ENCODE measurements around the gene ATG7.
A peak's percentile ranks its signal among the peaks of the same experiment; 100 is the strongest.

The ATG7 gene

GRCh38 chr3:11226042-11226370, 46.2 kb upstream of the ATG7 start:
- TF ChIP-seq RARB (CRISPR knock-in tag; IDR thresholded peaks at IDR 0.05) (no peak), ZFP3 (CRISPR knock-in tag; IDR thresholded peaks at IDR 0.05) (no peak), CSRNP3 (CRISPR knock-in tag; IDR thresholded peaks at IDR 0.05) (no peak), ESRRG (CRISPR knock-in tag; IDR thresholded peaks at IDR 0.05) (no peak), TCF4 (CRISPR knock-in tag; IDR thresholded peaks at IDR 0.05; ENCODE audit: borderline replicate concordance) (no peak), ARNTL (CRISPR knock-in tag; IDR thresholded peaks at IDR 0.05; ENCODE audit: borderline replicate concordance, low read depth) (no peak), ZNF8 (CRISPR knock-in tag; IDR thresholded peaks at IDR 0.05) (no peak), GLIS3 (CRISPR knock-in tag; IDR thresholded peaks at IDR 0.05) (no peak), PATZ1 (CRISPR knock-in tag; IDR thresholded peaks at IDR 0.05; ENCODE audit: borderline replicate concordance) (no peak), ZFP30 (CRISPR knock-in tag; IDR thresholded peaks at IDR 0.05) (no peak), SNAI2 (CRISPR knock-in tag; IDR thresholded peaks at IDR 0.05) (no peak), BACH2 (CRISPR knock-in tag; IDR thresholded peaks at IDR 0.05; ENCODE audit: borderline replicate concordance) (no peak), ZNF565 (CRISPR knock-in tag; conservative IDR thresholded peaks at IDR 0.05; ENCODE audit: low read depth) (no peak), OSR1 (CRISPR knock-in tag; IDR thresholded peaks at IDR 0.05) (no peak), TOX (CRISPR knock-in tag; IDR thresholded peaks at IDR 0.05; ENCODE audit: borderline replicate concordance) (no peak), ZNF70 (CRISPR knock-in tag; IDR thresholded peaks at IDR 0.05) (no peak), CSDC2 (CRISPR knock-in tag; IDR thresholded peaks at IDR 0.05) (no peak), ISL1 (CRISPR knock-in tag; IDR thresholded peaks at IDR 0.05) (no peak)
- TF ChIP-seq, protein P1, sequence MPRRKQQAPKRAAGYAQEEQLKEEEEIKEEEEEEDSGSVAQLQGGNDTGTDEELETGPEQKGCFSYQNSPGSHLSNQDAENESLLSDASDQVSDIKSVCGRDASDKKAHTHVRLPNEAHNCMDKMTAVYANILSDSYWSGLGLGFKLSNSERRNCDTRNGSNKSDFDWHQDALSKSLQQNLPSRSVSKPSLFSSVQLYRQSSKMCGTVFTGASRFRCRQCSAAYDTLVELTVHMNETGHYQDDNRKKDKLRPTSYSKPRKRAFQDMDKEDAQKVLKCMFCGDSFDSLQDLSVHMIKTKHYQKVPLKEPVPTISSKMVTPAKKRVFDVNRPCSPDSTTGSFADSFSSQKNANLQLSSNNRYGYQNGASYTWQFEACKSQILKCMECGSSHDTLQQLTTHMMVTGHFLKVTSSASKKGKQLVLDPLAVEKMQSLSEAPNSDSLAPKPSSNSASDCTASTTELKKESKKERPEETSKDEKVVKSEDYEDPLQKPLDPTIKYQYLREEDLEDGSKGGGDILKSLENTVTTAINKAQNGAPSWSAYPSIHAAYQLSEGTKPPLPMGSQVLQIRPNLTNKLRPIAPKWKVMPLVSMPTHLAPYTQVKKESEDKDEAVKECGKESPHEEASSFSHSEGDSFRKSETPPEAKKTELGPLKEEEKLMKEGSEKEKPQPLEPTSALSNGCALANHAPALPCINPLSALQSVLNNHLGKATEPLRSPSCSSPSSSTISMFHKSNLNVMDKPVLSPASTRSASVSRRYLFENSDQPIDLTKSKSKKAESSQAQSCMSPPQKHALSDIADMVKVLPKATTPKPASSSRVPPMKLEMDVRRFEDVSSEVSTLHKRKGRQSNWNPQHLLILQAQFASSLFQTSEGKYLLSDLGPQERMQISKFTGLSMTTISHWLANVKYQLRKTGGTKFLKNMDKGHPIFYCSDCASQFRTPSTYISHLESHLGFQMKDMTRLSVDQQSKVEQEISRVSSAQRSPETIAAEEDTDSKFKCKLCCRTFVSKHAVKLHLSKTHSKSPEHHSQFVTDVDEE (CRISPR knock-in tag; IDR thresholded peaks at IDR 0.05) = no peak
- TF ChIP-seq, protein P2, sequence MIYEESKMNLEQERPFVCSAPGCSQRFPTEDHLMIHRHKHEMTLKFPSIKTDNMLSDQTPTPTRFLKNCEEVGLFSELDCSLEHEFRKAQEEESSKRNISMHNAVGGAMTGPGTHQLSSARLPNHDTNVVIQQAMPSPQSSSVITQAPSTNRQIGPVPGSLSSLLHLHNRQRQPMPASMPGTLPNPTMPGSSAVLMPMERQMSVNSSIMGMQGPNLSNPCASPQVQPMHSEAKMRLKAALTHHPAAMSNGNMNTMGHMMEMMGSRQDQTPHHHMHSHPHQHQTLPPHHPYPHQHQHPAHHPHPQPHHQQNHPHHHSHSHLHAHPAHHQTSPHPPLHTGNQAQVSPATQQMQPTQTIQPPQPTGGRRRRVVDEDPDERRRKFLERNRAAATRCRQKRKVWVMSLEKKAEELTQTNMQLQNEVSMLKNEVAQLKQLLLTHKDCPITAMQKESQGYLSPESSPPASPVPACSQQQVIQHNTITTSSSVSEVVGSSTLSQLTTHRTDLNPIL (CRISPR knock-in tag; IDR thresholded peaks at IDR 0.05; ENCODE audit: low read depth) = no peak
- no peak for ATAC-seq

DNA sequence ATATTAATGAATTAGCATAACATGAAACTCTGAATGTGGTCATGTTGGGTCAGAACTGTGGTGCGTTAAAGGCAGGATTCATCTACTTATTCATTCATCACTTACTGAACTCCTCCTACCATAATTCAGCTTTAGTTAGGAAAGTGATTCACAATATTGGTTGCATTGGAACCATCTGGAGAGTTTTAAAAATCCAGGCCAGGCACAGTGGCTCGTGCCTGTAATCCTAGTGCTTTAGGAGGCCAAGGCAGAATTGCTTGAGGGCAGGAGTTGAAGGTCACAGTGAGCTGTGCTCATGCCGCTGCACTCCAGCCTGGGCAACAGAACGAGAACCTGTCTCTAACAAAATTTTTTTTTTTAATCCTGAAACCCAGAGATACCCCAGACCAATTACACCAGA, 44.2 kb upstream of the ATG7 start:
- no peak for TF ChIP-seq ZC3H10 (CRISPR knock-in tag; IDR thresholded peaks at IDR 0.05)
- TF ChIP-seq ZNF70 (CRISPR knock-in tag; IDR thresholded peaks at IDR 0.05) = no peak
- no peak for TF ChIP-seq ESRRG (CRISPR knock-in tag; IDR thresholded peaks at IDR 0.05)
- no peak for TF ChIP-seq TCF4 (CRISPR knock-in tag; IDR thresholded peaks at IDR 0.05; ENCODE audit: borderline replicate concordance)
- TF ChIP-seq, protein P1 (CRISPR knock-in tag; IDR thresholded peaks at IDR 0.05) = no peak
- no peak for TF ChIP-seq PPARA (CRISPR knock-in tag; IDR thresholded peaks at IDR 0.05; ENCODE audit: borderline replicate concordance)
- no peak for TF ChIP-seq CSRNP3 (CRISPR knock-in tag; IDR thresholded peaks at IDR 0.05)
- no peak for TF ChIP-seq RARB (CRISPR knock-in tag; IDR thresholded peaks at IDR 0.05)
- no peak for TF ChIP-seq OSR1 (CRISPR knock-in tag; IDR thresholded peaks at IDR 0.05)
- no peak for TF ChIP-seq ISL1 (CRISPR knock-in tag; IDR thresholded peaks at IDR 0.05)
- no peak for TF ChIP-seq ARNTL (CRISPR knock-in tag; IDR thresholded peaks at IDR 0.05; ENCODE audit: borderline replicate concordance, low read depth)
- no peak for TF ChIP-seq PATZ1 (CRISPR knock-in tag; IDR thresholded peaks at IDR 0.05; ENCODE audit: borderline replicate concordance)
- no peak for TF ChIP-seq ZFP30 (CRISPR knock-in tag; IDR thresholded peaks at IDR 0.05)
- peak; percentile 40; the same call in 2 of the 3 replicates for ATAC-seq
